ENCODE data around the gene TECPR1. TPM values are rescaled to one million over a fixed set of nuclear protein-coding genes. Genes with fewer than 3 reads are reported as not detected.

Gene TECPR1
- total RNA-seq, 4 donors from 2014 or later = 16.1 to 32.4 (median 22.5) TPM

- Histone ChIP-seq H3K9me3 (no peaks in the 10 kb centered on the region), H3K27me3 (no peaks in the 10 kb centered on the region), H3K27ac (replicated peaks in 1 of 4) (peak overlapping the region; percentile 93 to 97 (median 96)), H3K4me1 (peaks cover 49 to 60% (median 60%) of the 10 kb centered on the region in 4 donors), H3K36me3 (peaks cover 0 to 7% (median 0%) of the 10 kb centered on the region in 4 donors), H3K4me3 (peak overlapping the region; percentile 87 to 100 (median 100))
- 0% methylated on average over 4 of the region's 77 CpGs for WGBS
- intact Hi-C loops (cut with DNase I) = loop anchor here (5.0 kb wide), 1 partner anchor 35 kb away; no protein-coding TSS in a partner anchor
- DNase-seq (ENCODE audit: extremely low spot score) = no peak
- TF ChIP-seq POLR2A (IDR thresholded peaks at IDR 0.05; ENCODE audit: low read depth) (no peak), POLR2AphosphoS5 (IDR thresholded peaks at IDR 0.05) (peak in 1 of 2 donors; percentile 14), EP300 (IDR thresholded peaks at IDR 0.05) (no peak)
These were observed 29.9 kb upstream of the TECPR1 start for GRCh38 chr7:98281757-98282606.

DNA sequence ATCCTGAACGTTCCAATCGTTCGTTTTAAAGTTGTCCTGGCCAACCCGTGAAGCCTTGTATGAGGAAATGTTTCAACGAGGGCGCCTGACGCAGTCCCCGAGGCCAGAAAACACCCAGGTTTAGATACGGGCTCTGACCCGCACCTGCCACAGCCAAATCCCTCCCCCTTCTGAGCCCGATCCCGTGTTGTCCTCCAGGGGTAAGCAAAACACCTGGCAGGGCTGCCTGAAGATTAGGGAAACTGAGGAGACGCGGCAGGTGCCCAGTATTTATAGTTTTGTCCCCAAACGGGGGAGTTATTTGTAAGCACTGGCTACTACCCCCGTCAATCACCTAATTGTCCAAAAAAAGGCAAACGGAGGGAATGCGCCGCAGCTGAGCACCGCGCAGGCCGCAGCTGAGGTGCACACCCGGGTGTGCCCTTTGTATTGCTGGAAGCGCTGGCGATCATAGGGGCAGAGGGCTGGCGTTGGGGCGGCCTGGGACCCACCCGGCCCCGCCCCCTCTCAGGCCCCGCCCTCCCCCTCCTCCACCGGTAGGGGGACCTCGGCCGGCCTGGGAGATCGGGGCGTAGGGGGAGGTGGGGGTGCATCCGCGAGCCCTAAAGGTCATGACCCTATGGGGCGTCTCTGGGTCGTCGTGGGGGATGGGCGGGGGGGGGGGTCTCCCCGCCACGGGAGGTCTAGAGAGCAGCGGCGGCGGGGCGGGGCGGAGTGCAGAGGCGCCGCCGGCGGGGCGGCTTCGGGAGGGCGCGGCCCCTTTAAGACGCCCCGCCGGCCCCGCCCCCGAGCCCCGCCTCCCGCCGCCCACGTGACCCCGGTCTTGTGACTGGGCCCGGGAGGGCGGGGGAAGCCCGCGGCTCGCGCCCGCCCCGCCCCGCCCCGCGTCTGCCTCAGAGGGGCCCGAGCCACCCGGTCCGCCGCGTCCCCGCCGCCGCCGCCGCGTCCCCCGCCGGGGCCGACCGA is 29.0 kb upstream of the TECPR1 start, which contains the start of gene BRI3:
Gene BRI3, plus strand, starts transcription at position 896 of the 966 bp plus-strand sequence. CDS start 110 bp downstream, outside the sequence.
- TF ChIP-seq POLR2AphosphoS5 (IDR thresholded peaks at IDR 0.05) = peak; percentile 66 to 95
- no peak for TF ChIP-seq EP300 (IDR thresholded peaks at IDR 0.05)
- peak; percentile 83 for TF ChIP-seq POLR2A (IDR thresholded peaks at IDR 0.05; ENCODE audit: low read depth)
- no peak for TF ChIP-seq CTCF (IDR thresholded peaks at IDR 0.05)
- DNase-seq (ENCODE audit: extremely low spot score) = peak; percentile 99
- intact Hi-C loops (cut with DNase I) = loop anchor here (5.0 kb wide), 1 partner anchor 34 kb away; no protein-coding TSS in a partner anchor
- H3K36me3 ChIP-seq = peaks cover 0 to 7% (median 0%) of the 10 kb centered on the region in 4 donors
- 1% methylated on average over 15 of the region's 92 CpGs for WGBS
- no peaks in the 10 kb centered on the region for H3K9me3 ChIP-seq
- peak within 1 kb of the TSS; percentile 87 to 100 (median 100) for H3K4me3 ChIP-seq
- no peaks in the 10 kb centered on the region for H3K27me3 ChIP-seq
- peak within 1 kb of the TSS; percentile 93 to 97 (median 96) for H3K27ac ChIP-seq (replicated peaks in 1 of 4)
- peaks cover 47 to 60% (median 59%) of the 10 kb centered on the region in 4 donors for H3K4me1 ChIP-seq

DNA sequence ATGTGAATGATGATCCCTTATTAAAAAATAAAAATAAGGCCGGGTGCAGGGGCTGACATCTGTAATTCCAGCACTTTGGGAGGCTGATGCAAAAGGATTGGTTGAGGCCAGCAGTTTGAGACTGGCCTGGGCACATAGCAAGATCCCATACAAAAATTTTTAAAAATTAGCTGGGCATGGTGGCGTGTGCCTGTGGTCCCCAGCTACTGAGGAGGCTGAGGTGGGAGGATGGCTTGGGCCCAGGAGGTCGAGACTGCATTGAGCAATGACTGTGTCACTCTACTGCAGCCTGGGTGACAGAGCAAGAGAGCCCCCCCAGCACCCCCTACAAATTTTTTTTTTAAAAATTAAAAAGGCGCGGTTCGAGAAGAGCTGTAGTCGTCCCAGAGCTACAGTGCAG is 28.3 kb upstream of the TECPR1 start:
- Histone ChIP-seq H3K36me3 (peaks cover 0 to 7% (median 0%) of the 10 kb centered on the region in 4 donors), H3K9me3 (no peaks in the 10 kb centered on the region), H3K27me3 (no peaks in the 10 kb centered on the region), H3K4me3 (peak overlapping the region; percentile 87 to 100 (median 100)), H3K27ac (replicated peaks in 1 of 4) (peak overlapping the region; percentile 89 to 97 (median 95)), H3K4me1 (peaks cover 41 to 57% (median 51%) of the 10 kb centered on the region in 4 donors)
- no peak for DNase-seq (ENCODE audit: extremely low spot score)
- WGBS = 56% methylated on average over 7 of the region's 7 CpGs
- TF ChIP-seq CTCF (IDR thresholded peaks at IDR 0.05) (no peak), EP300 (IDR thresholded peaks at IDR 0.05) (no peak), POLR2A (IDR thresholded peaks at IDR 0.05; ENCODE audit: low read depth) (no peak)
- intact Hi-C loops (cut with DNase I) = loop anchor here (5.0 kb wide), 1 partner anchor 33 kb away; no protein-coding TSS in a partner anchor

DNA sequence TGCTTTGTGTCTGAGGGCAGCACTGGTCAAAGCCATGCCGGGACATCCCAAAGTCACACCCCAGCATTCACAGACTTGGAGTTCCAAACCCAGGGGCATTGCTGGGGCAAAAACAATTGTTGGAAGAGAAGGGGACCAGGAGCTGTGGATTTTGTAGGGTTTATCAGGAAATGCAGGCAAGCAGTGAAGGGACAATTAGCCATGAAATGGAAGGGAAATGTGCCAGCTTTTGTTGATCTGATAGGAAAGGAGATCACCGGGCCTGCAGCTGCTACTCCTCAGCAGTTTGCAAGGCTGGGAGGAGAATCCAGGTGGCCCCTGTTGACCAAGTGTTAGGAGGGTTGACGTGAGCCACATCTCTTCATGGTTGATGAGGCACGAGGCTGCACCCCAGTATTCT is 26.9 kb upstream of the TECPR1 start:
- 76% methylated on average over 3 of the region's 4 CpGs for WGBS
- no peaks in the 10 kb centered on the region for H3K27me3 ChIP-seq
- H3K27ac ChIP-seq (replicated peaks in 1 of 4) = no peak overlapping the region
- intact Hi-C loops (cut with DNase I) = no loop called here
- peaks cover 0 to 5% (median 0%) of the 10 kb centered on the region in 4 donors for H3K36me3 ChIP-seq
- H3K4me1 ChIP-seq = peaks cover 28 to 43% (median 37%) of the 10 kb centered on the region in 4 donors
- no peaks in the 10 kb centered on the region for H3K9me3 ChIP-seq
- no peak for DNase-seq (ENCODE audit: extremely low spot score)
- TF ChIP-seq CTCF (IDR thresholded peaks at IDR 0.05) (no peak), EP300 (IDR thresholded peaks at IDR 0.05) (no peak), POLR2A (IDR thresholded peaks at IDR 0.05; ENCODE audit: low read depth) (no peak), POLR2AphosphoS5 (IDR thresholded peaks at IDR 0.05) (no peak)
- H3K4me3 ChIP-seq = no peak overlapping the region
